Common myeloid progenitor, CD34-positive (primary cell): ENCODE data around the gene ZNF160.
"Not testable (repeated sequence)": the region's sequence is repeated elsewhere in the genome, so short reads cannot be mapped to it uniquely, and the experiment has no call there.

ENCODE experiments used
- CTCF ChIA-PET: fragments of 350-600 bp; sonication (Branson Sonifier 250); formaldehyde crosslinking; loops from one replicate; lab custom pipeline; 2021; ENCODE audit warnings: antibody characterized with exemption; lab: Charles Lee
- POLR2A ChIA-PET: fragments of 350-600 bp; sonication (Branson Sonifier 250); formaldehyde crosslinking; loops from one replicate; lab custom pipeline; 2021; ENCODE audit warnings: antibody characterized with exemption; lab: Charles Lee
- DNase-seq, 3 donors: peaks; one replicate each; pipeline versions ENCODE4 v3.0.0 to v3.0.0-alpha.2; 2013
- H3K27ac ChIP-seq, 2 experiments: 1 replicate in 1 of 2; 2 replicates in 1 of 2; pipeline ENCODE4 v1.7.0; 2013; ENCODE audit warnings: inconsistent platforms in 2 of 2, low read length in 2 of 2, mild to moderate bottlenecking in 2 of 2, low read depth in 1 of 2, moderate library complexity in 1 of 2; ENCODE audit not compliant: severe bottlenecking in 2 of 2, insufficient read depth in 1 of 2, poor library complexity in 1 of 2
- H3K27me3 ChIP-seq, 5 experiments: replicated peaks in 2 of 5; 1 replicate in 3 of 5; 2 replicates in 2 of 5; pipeline versions ENCODE4 v1.6.1 to v1.7.0; 2013; ENCODE audit warnings: low read length in 4 of 5, mild to moderate bottlenecking in 2 of 5, moderate library complexity in 2 of 5, inconsistent platforms in 1 of 5; ENCODE audit not compliant: insufficient read depth in 5 of 5, control insufficient read depth in 4 of 5
- H3K36me3 ChIP-seq, 4 experiments: 1 replicate in 2 of 4; 2 replicates in 2 of 4; pipeline versions ENCODE4 v1.6.1 to v1.7.0; 2013; ENCODE audit warnings: low read length in 3 of 4, control low read depth in 1 of 4, mild to moderate bottlenecking in 1 of 4; ENCODE audit not compliant: control insufficient read depth in 4 of 4, insufficient read depth in 4 of 4
- H3K4me1 ChIP-seq, 4 experiments: 1 replicate in 3 of 4; 2 replicates in 1 of 4; pipeline versions ENCODE4 v1.6.1 to v1.7.1; 2013; ENCODE audit warnings: low read length in 3 of 4, mild to moderate bottlenecking in 3 of 4, control low read depth in 1 of 4, inconsistent platforms in 1 of 4, moderate library complexity in 1 of 4; ENCODE audit not compliant: control insufficient read depth in 4 of 4, insufficient read depth in 4 of 4; ENCODE audit errors: control extremely low read depth in 1 of 4
- H3K4me3 ChIP-seq, 7 experiments: 1 replicate in 4 of 7; 2 replicates in 3 of 7; pipeline versions ENCODE4 v1.5.1 to v1.7.0; 2013; ENCODE audit warnings: mild to moderate bottlenecking in 7 of 7, low read length in 6 of 7, moderate library complexity in 6 of 7, inconsistent platforms in 2 of 7, low read depth in 2 of 7, control low read depth in 1 of 7; ENCODE audit not compliant: insufficient read depth in 4 of 7, control insufficient read depth in 1 of 7; ENCODE audit errors: extremely low read depth in 1 of 7
- H3K9me3 ChIP-seq, 5 experiments: 1 replicate in 4 of 5; 2 replicates in 1 of 5; pipeline versions ENCODE4 v1.6.1 to v1.7.1; 2013; ENCODE audit warnings: low read length in 4 of 5, mild to moderate bottlenecking in 2 of 5, inconsistent platforms in 1 of 5, low read depth in 1 of 5, moderate library complexity in 1 of 5; ENCODE audit not compliant: control insufficient read depth in 4 of 5, insufficient read depth in 2 of 5; ENCODE audit errors: control extremely low read depth in 1 of 5
- WGBS: methylation state at CpG from one replicate; pipeline ENCODE4 v1.1.5; 2013; ENCODE audit not compliant: insufficient coverage; 5-methylcytosine and 5-hydroxymethylcytosine counted together

ZNF160 gene

DNA sequence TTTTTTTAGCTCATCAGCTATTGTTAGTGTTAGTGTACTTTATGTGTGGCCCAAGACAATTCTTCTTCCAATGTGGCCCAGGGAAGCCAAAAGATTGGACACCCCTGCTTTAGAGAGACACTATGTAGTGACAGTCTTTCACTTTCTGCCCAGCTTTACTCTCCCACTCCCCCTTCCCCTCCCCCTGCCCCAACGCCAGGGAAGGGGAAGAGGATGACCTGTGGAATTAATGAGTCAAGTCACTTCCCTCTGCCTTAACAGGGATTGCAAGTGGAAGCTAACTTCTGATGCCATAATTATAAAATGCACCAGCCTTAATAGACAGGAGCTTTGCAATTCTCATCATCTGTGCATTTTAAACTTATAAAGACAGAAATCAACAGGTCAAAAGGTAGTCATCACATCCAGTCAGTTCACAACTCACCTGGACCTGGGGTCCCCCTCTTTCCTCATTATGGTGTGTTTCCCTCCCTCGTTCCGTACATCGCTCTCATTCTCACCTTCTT lies 27.9 kb upstream of the ZNF160 start:
- peak overlapping the region in 1 of 7 experiments; percentile 73 for H3K4me3 ChIP-seq
- DNase-seq = no peak
- H3K36me3 ChIP-seq = peaks cover 0 to 9% (median under 1%) of the 10 kb centered on the region in 4 experiments
- ChIA-PET POLR2A (no interaction called here), CTCF (no interaction called here)
- 78% methylated on average over 4 of the region's 4 CpGs for WGBS
- H3K4me1 ChIP-seq = peaks cover 0 to 20% (median 6%) of the 10 kb centered on the region in 4 experiments
- H3K27me3 ChIP-seq = no peaks in the 10 kb centered on the region
- no peak overlapping the region for H3K27ac ChIP-seq
- peaks cover 0 to 11% (median 6%) of the 10 kb centered on the region in 5 experiments for H3K9me3 ChIP-seq

DNA sequence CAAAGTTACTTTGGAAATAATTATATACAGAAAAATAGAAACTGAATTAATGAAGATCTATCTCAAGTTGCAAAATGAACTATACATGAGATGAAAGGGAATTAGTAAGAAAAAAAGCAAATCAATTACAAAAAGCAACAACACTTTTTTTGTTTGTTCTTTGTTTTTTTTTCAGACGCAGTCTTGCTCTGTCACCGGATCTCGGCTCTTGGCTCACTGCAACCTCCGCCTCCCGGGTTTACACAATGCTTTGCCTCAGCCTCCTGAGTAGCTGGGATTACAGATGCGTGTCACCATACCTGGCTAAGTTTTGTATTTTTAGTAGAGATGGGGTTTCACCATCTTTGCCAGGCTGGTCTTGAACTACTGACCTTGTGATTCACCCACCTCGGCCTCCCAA lies 27.3 kb upstream of the ZNF160 start:
- Histone ChIP-seq H3K27ac (no peak overlapping the region), H3K36me3 (peaks cover 0 to 9% (median under 1%) of the 10 kb centered on the region in 4 experiments), H3K4me3 (no peak overlapping the region), H3K27me3 (no peaks in the 10 kb centered on the region), H3K9me3 (peaks cover 0 to 9% (median 5%) of the 10 kb centered on the region in 5 experiments), H3K4me1 (peaks cover 0 to 20% (median 6%) of the 10 kb centered on the region in 4 experiments)
- DNase-seq = no peak
- 100% methylated on average over 6 of the region's 7 CpGs for WGBS
- POLR2A ChIA-PET = interaction anchor here (0.7 kb wide), 1 partner anchor 25 kb away, joined by 6 read pairs; no protein-coding TSS in a partner anchor
- CTCF ChIA-PET = interaction anchor here (0.5 kb wide), 1 partner anchor 200 kb away, joined by 3 read pairs; no protein-coding TSS in a partner anchor

DNA sequence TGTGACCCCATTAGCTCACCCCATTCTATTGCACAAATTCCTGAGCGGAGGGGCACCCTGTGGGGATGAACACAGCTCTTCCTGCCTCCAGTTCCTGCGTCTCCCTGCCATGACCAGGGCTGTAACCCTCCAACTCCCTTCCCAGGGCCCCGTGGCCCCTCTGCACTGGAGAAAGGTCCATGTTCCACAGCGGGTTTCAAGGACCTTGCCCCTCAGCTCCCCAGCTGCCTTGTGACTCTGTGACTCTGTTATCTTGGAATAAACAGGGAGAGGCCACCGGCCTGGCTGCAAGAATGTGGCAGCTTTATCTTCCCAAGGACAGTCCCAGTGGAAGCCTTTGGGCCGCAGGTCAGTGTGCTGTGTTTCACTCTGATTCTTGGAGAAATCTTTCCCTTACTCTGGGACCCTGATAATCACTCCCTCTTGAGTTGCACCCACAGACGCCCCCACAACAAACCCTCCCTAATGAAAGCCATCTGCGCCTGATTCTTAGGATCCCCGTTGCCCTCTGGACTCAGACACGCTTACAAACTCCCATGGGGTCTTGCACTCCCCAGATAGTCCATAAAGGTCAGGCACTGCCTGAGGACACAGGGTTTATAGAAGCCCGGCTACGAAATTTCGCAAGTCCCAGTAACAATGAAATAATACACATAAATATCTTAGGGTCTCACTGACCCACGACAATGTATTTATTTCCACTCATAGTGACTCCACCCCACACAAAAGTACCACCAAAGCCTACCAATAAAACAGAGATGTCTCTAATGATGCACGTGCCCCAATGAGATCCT lies 23.7 kb upstream of the ZNF160 start:
- DNase-seq, H3K27ac ChIP-seq, H3K4me3 ChIP-seq, CTCF ChIA-PET, H3K4me1 ChIP-seq, H3K27me3 ChIP-seq, POLR2A ChIA-PET: not testable (repeated sequence)
- Histone ChIP-seq H3K9me3 (peaks cover 0 to 17% (median 3%) of the 10 kb centered on the region in 5 experiments), H3K36me3 (peaks cover 0 to 16% (median 2%) of the 10 kb centered on the region in 4 experiments)
- 100% methylated on average over 5 of the region's 15 CpGs for WGBS

DNA sequence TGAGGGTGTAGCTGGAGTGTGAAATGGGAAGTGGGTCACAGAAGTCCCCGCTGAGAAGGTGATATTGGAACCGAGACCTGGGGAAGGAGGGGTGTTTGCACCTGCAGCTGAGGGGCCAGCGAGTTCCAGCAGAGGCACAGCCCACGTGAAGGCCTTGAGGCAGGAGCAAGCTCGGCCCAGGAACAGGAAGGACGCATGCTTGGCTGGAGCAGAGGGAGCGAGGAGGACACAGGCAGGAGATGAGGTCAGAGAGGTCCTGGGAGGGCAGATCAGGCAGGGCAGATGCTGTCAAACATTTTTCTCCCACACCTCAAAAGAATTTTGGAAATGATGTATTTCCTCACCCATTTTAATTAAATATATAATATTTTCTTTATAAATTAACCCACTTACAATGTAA lies 20.2 kb upstream of the ZNF160 start:
- H3K4me1 ChIP-seq = no peaks in the 10 kb centered on the region
- no peak overlapping the region for H3K27ac ChIP-seq
- no peaks in the 10 kb centered on the region for H3K27me3 ChIP-seq
- POLR2A ChIA-PET = no interaction called here
- peaks cover 0 to 21% (median 7%) of the 10 kb centered on the region in 5 experiments for H3K9me3 ChIP-seq
- CTCF ChIA-PET = no interaction called here
- H3K36me3 ChIP-seq = peaks cover 0 to 15% (median 2%) of the 10 kb centered on the region in 4 experiments
- H3K4me3 ChIP-seq = no peak overlapping the region
- DNase-seq = no peak
- 98% methylated on average over 7 of the region's 7 CpGs for WGBS

DNA sequence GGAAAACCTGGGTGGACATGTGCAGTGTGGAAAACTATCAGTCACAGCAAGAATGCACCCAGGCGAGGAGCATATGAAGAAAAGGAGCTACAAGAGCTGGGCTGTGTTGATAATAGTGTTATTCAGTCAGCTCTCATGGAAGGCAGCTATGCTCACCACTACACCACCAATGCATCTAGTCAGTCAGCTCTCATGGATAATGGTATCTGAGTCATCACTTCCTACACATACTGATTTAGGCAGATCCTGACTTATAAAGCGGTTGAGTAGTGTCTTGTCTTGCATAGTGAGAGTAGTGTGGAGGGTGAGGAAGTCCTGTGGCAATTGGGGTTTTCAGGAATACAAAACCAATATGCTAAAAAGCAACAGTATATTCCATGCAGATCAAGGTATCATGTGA lies 9.1 kb upstream of the ZNF160 start:
- DNase-seq = no peak
- H3K4me1 ChIP-seq = no peaks in the 10 kb centered on the region
- H3K36me3 ChIP-seq = peaks cover 0 to 73% (median 34%) of the 10 kb centered on the region in 4 experiments
- no peaks in the 10 kb centered on the region for H3K27me3 ChIP-seq
- WGBS = no CpG with 5 or more reads among the region's 2 CpGs
- ChIA-PET POLR2A (no interaction called here), CTCF (no interaction called here)
- no peak overlapping the region for H3K4me3 ChIP-seq
- no peak overlapping the region for H3K27ac ChIP-seq
- H3K9me3 ChIP-seq = peaks cover 9 to 64% (median 29%) of the 10 kb centered on the region in 5 experiments

DNA sequence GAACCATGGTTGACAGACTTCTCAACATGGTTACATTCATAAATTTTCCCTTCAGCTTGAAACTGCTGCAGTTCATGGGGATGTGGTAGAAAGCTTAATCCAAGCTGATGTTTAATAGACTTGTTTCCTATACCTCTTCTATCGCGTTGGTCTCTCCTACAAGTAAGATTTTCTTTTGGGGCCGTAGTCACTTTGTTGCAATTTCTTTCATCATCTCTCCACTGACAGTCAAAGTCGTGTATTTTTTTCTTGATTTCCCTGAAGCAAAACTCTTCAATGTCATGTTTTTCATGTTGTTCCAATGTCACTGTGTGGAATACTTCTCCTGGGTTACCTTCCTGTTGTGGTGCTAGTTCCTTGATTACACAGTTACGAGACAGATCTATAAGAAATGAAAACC lies 6.3 kb upstream of the ZNF160 start:
- peaks cover 7 to 44% (median 23%) of the 10 kb centered on the region in 5 experiments for H3K9me3 ChIP-seq
- 100% methylated on average over 4 of the region's 5 CpGs for WGBS
- no peak for DNase-seq

DNA sequence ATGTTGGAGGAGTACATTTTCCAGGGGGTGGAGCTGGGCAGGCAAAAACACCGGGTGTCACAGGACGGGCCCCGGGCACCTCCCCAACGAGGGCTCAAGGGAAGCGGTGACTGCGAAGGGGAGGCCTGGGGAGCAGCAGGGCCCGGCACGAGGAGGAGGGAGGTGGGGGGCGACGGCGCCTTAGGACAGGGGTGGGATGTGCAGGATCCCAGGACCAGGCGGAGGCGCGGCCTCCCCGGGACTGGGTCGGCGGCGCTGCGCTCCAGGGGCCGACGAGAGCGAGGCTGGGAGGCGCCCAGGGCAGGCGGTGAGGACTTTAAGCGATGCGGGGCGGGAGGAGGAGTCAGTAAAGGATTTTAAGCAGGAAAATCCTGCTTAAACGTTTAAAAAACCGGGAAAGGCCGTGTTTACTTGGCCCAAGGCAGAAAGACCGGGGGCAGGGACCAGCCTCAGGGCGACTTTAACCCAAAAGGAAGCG lies 427 bp downstream of the ZNF160 start:
- Histone ChIP-seq H3K27ac (peak overlapping the region; percentile 82 to 90), H3K4me3 (peak overlapping the region; percentile 90 to 97 (median 93)), H3K27me3 (no peaks in the 10 kb centered on the region), H3K36me3 (peaks cover 0 to 20% (median 9%) of the 10 kb centered on the region in 4 experiments), H3K4me1 (peaks cover 0 to 20% (median 19%) of the 10 kb centered on the region in 4 experiments), H3K9me3 (peaks cover 0 to 10% (median 4%) of the 10 kb centered on the region in 5 experiments)
- ChIA-PET CTCF (no interaction called here), POLR2A (interaction anchor here (0.5 to 0.9 kb wide), 2 partner anchors 11 to 17 kb away, joined by 3 to 4 read pairs; no protein-coding TSS in a partner anchor)
- WGBS = under 1% methylated on average over 31 of the region's 33 CpGs
- DNase-seq = peak; percentile 8 to 56 (median 53)

More for the DNA sequence above, 6.3 kb upstream of the ZNF160 start:
- Histone ChIP-seq H3K36me3 (peaks cover 0 to 55% (median 24%) of the 10 kb centered on the region in 4 experiments), H3K27me3 (no peaks in the 10 kb centered on the region), H3K4me1 (no peaks in the 10 kb centered on the region), H3K27ac (no peak overlapping the region), H3K4me3 (no peak overlapping the region)
- POLR2A ChIA-PET = no interaction called here
- CTCF ChIA-PET = no interaction called here
